ENCODE measurements around the gene PNKP. TPM values are rescaled to one million over a fixed set of nuclear protein-coding genes. Genes with fewer than 3 reads are reported as not detected.

PNKP gene
- total RNA-seq, 1 experiment from 2014 or later, result 141 TPM

DNA sequence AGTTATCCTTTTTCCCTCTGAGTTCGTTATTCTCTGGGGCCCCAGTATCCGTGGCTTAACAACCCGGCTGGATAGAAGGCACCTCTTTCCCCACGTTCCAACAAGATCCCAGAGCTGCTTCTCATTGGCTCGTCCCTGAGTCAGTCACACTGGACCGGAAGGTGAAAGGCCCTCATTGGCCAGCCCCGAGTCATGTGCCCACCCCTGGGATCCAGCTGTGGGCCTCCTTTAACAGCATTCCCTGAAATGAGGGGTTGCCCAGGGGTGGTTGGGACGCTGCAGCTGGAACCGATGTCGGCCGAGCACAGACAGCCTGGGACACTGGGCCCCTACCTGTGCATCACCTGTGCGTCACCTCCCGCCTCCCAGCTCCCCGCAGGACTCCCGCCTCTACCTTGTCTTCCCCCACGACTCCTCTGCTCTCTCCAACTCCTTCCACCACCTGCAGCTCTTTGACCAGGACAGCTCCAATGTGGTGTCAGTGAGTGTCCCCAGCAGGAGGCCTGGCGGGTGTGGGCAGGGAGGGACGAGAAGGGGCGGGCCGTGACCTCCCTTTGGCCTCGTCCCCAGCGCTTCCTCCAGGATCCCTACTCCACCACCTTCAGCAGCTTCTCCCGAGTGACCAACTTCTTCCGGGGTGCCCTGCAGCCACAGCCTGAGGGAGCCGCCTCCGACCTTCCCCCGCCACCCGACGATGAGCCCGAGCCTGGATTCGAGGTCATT is 14.5 kb upstream of the PNKP start:
- no peak overlapping the region for H3K27ac ChIP-seq (ENCODE audit: low read length)
- H3K36me3 ChIP-seq (ENCODE audit: low read depth, low read length), result peaks cover 26% of the 10 kb centered on the region
- intact Hi-C loops (cut with micrococcal nuclease), result no loop called here
- no peak for ATAC-seq
- H3K79me2 ChIP-seq (ENCODE audit: low read length), result peaks cover 12% of the 10 kb centered on the region
- no peaks in the 10 kb centered on the region for H3K9me2 ChIP-seq (replicated peaks; ENCODE audit: low read length)
- ChIA-PET POLR2A (ENCODE audit: unreplicated experiment) (no interaction called here), CTCF (no interaction called here)
- no peaks in the 10 kb centered on the region for H3K27me3 ChIP-seq (ENCODE audit: low read length)
- no TSS peak for BruUV-seq (replicated peaks)
- H3K9ac ChIP-seq (ENCODE audit: low read length), result no peak overlapping the region
- no peaks in the 10 kb centered on the region for H3K9me3 ChIP-seq (ENCODE audit: low read length)
- DNase-seq, result peak; percentile 20
- no peak overlapping the region for H3K4me3 ChIP-seq (ENCODE audit: low read length)
- H3K4me1 ChIP-seq (ENCODE audit: insufficient read depth, low read length), result peaks cover 25% of the 10 kb centered on the region
- TF ChIP-seq EZH2 (IDR thresholded peaks at IDR 0.05; ENCODE audit: low read length, unreplicated experiment) (no peak), EZH2phosphoT487 (IDR thresholded peaks at IDR 0.05; ENCODE audit: borderline replicate concordance, low read length) (no peak)
- TF ChIP-seq, protein P1, sequence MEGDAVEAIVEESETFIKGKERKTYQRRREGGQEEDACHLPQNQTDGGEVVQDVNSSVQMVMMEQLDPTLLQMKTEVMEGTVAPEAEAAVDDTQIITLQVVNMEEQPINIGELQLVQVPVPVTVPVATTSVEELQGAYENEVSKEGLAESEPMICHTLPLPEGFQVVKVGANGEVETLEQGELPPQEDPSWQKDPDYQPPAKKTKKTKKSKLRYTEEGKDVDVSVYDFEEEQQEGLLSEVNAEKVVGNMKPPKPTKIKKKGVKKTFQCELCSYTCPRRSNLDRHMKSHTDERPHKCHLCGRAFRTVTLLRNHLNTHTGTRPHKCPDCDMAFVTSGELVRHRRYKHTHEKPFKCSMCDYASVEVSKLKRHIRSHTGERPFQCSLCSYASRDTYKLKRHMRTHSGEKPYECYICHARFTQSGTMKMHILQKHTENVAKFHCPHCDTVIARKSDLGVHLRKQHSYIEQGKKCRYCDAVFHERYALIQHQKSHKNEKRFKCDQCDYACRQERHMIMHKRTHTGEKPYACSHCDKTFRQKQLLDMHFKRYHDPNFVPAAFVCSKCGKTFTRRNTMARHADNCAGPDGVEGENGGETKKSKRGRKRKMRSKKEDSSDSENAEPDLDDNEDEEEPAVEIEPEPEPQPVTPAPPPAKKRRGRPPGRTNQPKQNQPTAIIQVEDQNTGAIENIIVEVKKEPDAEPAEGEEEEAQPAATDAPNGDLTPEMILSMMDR (conservative IDR thresholded peaks at IDR 0.05; ENCODE audit: low read depth, low read length), result no peak
- H3F3A ChIP-seq (ENCODE audit: low read length, unreplicated experiment), result peaks cover 3% of the 10 kb centered on the region
- no peak overlapping the region for H3K4me2 ChIP-seq (ENCODE audit: low read length)
- H4K20me1 ChIP-seq (ENCODE audit: low read length), result no peaks in the 10 kb centered on the region
- no peak overlapping the region for H2AFZ ChIP-seq (ENCODE audit: low read length)

DNA sequence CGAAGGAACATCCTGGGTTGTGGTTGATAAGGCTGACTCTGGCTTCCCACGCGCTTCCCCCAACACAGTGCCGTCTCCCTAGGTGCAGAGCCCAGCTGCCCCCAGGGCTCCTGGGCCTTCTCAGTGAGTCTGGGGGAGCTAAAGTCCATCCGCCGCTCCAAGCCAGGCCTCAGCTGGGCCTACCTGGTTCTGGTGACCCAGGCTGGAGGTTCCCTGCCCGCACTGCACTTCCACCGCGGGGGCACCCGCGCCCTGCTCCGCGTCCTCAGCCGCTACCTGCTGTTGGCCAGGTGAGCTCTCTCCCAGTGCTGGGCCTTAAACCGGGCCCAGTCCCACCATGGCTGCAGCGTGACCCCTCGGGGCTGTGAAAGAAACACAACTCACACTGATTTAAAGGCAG is 13.8 kb upstream of the PNKP start:
- DNase-seq (no peak), ATAC-seq (no peak)
- no TSS peak for BruUV-seq (replicated peaks)
- peaks cover 26% of the 10 kb centered on the region for H3K36me3 ChIP-seq (ENCODE audit: low read depth, low read length)
- intact Hi-C loops (cut with micrococcal nuclease), result no loop called here
- H3K4me1 ChIP-seq (ENCODE audit: insufficient read depth, low read length), result peaks cover 25% of the 10 kb centered on the region
- no peak overlapping the region for H3K4me3 ChIP-seq (ENCODE audit: low read length)
- H2AFZ ChIP-seq (ENCODE audit: low read length), result no peak overlapping the region
- no peak for TF ChIP-seq EZH2phosphoT487 (IDR thresholded peaks at IDR 0.05; ENCODE audit: borderline replicate concordance, low read length)
- TF ChIP-seq, protein P1 (conservative IDR thresholded peaks at IDR 0.05; ENCODE audit: low read depth, low read length), result no peak
- H3K4me2 ChIP-seq (ENCODE audit: low read length), result no peak overlapping the region
- no peaks in the 10 kb centered on the region for H3K9me3 ChIP-seq (ENCODE audit: low read length)
- peaks cover 14% of the 10 kb centered on the region for H3K79me2 ChIP-seq (ENCODE audit: low read length)
- no peak overlapping the region for H3K27ac ChIP-seq (ENCODE audit: low read length)
- no peaks in the 10 kb centered on the region for H3K9me2 ChIP-seq (replicated peaks; ENCODE audit: low read length)
- H3F3A ChIP-seq (ENCODE audit: low read length, unreplicated experiment), result no peaks in the 10 kb centered on the region
- ChIA-PET POLR2A (ENCODE audit: unreplicated experiment) (no interaction called here), CTCF (no interaction called here)
- no peaks in the 10 kb centered on the region for H3K27me3 ChIP-seq (ENCODE audit: low read length)
- H4K20me1 ChIP-seq (ENCODE audit: low read length), result no peaks in the 10 kb centered on the region
- no peak overlapping the region for H3K9ac ChIP-seq (ENCODE audit: low read length)

DNA sequence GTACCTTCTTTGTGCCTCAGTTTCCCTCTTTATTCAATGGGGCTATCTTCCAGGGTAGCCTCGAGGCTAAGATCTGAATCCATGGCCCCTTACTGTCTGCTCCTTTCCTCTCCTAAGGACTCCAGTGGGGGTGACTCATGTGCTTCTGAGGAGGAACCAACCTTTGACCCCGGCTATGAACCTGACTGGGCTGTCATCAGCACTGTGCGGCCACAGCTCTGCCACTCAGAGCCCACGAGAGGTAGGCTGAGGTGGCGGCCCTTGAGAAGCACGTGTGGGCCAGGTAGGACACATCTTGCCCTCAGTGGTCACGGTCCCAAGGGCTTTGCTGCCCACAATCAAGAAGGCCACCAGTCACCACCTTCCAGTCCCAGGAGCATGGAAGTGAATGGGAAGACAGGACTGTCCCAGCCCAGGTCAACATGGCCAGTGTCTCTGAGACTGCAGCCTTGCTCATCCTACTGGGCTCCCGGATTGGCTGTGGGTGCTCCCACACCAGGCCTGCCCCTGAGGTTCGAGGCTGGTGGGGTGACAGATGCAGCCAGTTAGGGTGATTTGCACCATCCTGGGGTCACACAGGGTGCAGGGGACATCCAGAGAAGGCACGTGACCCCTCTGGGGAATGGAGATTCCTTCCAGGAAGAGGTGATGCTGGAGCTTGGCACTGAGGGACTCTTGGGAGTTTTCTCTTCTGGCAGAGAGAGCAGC is 12.9 kb upstream of the PNKP start:
- Histone ChIP-seq H3F3A (ENCODE audit: low read length, unreplicated experiment) (no peaks in the 10 kb centered on the region), H4K20me1 (ENCODE audit: low read length) (no peaks in the 10 kb centered on the region), H3K4me3 (ENCODE audit: low read length) (no peak overlapping the region), H3K4me1 (ENCODE audit: insufficient read depth, low read length) (peaks cover 30% of the 10 kb centered on the region), H3K36me3 (ENCODE audit: low read depth, low read length) (peaks cover 26% of the 10 kb centered on the region), H3K9ac (ENCODE audit: low read length) (no peak overlapping the region), H3K27ac (ENCODE audit: low read length) (no peak overlapping the region), H3K9me2 (replicated peaks; ENCODE audit: low read length) (no peaks in the 10 kb centered on the region), H3K9me3 (ENCODE audit: low read length) (no peaks in the 10 kb centered on the region), H2AFZ (ENCODE audit: low read length) (no peak overlapping the region), H3K4me2 (ENCODE audit: low read length) (no peak overlapping the region), H3K79me2 (ENCODE audit: low read length) (peaks cover 23% of the 10 kb centered on the region), H3K27me3 (ENCODE audit: low read length) (no peaks in the 10 kb centered on the region)
- ATAC-seq (no peak), DNase-seq (no peak)
- no TSS peak for BruUV-seq (replicated peaks)
- intact Hi-C loops (cut with micrococcal nuclease), result no loop called here
- CTCF ChIA-PET, result no interaction called here
- TF ChIP-seq, protein P1 (conservative IDR thresholded peaks at IDR 0.05; ENCODE audit: low read depth, low read length), result no peak
- TF ChIP-seq EZH2phosphoT487 (IDR thresholded peaks at IDR 0.05; ENCODE audit: borderline replicate concordance, low read length) (no peak), EZH2 (IDR thresholded peaks at IDR 0.05; ENCODE audit: low read length, unreplicated experiment) (no peak)
- POLR2A ChIA-PET (ENCODE audit: unreplicated experiment), result no interaction called here

Measured in PC-3 (cell line).